Measurements from ENCODE around the gene CDV3.

- no peak for TF ChIP-seq CREB5 (CRISPR knock-in tag; IDR thresholded peaks at IDR 0.05; ENCODE audit: low read depth)
- no peak for TF ChIP-seq ZFP30 (CRISPR knock-in tag; IDR thresholded peaks at IDR 0.05)
- no peak for TF ChIP-seq ZNF565 (CRISPR knock-in tag; conservative IDR thresholded peaks at IDR 0.05; ENCODE audit: low read depth)
These were observed 43.7 kb upstream of the CDV3 start for GRCh38 chr3:133529809-133530208.

Data from SK-N-SH treated with all-trans-retinoic acid at 6 μM for 48 hours (cell line).